ENCODE results near the gene FHIT.
"Not testable (repeated sequence)": the region's sequence is repeated elsewhere in the genome, so short reads cannot be mapped to it uniquely, and the experiment has no call there.

The FHIT gene

DNA sequence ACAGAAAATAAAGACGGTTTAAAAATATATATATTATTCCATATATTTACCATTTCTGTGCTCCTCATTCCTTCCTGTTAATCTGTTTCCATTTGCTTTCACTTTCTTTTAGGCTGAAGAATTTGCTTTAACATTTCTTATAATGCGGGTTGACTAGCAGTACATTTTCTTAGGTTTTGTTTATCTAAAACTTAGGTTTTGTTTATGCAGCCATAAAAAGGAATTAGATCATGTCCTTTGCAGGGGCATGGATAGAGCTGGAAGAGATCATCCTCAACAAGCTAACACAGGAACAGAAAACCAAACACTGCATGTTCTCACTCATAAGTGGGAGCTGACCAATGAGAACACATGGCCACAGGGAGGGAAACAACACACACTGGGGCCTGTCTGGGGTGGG is 578.1 kb downstream of the FHIT start:
- no peak for DNase-seq

DNA sequence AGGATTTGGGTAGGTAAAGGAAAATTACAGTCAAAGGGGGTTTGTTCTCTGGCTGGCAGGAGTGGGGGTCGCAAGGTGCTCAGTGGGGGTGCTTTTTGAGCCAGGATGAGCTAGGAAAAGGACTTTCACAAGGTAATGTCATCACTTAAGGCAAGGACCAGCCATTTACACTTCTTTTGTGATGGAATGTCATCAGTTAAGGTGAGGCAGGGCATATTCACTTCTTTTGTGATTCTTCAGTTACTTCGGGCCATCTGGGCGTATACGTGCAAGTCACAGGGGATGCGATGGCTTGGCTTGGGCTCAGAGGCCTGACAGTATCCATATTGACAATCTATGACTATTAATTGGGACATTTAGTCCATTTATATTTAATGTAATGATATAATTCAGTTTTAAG is 578.9 kb downstream of the FHIT start:
- DNase-seq: not testable (repeated sequence)

DNA sequence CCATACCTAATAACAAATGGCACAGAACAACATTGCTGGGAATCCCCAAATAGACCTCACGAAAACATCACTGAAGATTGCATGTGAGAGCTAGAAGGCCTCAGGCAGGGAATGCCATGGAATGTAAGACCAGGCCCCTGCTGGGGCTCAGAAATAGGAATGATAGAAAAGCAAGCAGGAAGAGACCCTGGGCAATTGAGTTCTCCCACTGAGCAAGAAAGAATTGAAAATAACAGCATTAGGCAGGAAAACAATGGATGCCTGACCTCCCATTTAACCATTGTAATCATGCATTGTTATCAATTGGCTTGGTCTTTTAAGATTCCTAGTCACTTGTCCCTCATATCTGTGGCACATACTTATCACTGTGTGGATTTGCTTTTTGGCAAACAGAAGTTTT is 581.6 kb downstream of the FHIT start:
- no peak for DNase-seq

DNA sequence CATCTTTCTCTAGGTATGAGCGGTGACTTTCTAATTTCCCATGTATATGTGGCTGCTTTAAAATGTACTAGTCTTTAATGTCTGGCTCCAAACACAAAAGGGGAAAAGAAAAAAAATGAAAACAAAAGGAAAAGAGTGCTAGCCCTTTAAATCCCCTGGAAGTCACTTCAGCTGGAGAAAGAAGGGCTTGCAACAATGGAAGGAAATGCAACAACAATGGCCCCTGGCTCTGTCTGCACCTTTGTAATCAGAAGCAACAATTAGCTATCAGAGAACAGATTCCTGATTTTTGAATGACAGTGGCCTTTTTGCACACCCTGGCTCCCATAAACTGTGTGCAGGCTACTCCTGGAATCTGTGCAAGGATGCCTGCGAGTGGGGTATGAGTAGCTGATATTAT is 591.2 kb downstream of the FHIT start:
- no peak for DNase-seq

DNA sequence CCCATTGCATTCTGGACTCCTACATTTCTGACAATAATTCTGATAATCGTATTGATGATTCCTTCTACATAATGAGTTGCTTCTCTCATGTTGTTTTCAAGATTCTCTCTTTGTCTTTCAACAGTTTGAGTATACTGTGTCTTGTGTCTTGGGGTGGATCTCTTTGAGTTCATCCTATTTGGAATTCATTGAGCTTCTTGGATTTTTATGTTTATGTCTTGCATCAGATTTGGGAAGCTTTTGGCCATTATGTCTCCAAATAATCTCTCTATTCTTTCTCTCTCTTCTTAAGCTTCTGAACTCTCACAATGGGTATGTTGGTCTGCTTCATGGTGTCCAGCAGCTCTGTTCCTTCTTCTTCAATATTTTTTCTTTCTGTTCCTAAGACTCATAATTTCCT is 592.2 kb downstream of the FHIT start:
- DNase-seq: no peak

DNA sequence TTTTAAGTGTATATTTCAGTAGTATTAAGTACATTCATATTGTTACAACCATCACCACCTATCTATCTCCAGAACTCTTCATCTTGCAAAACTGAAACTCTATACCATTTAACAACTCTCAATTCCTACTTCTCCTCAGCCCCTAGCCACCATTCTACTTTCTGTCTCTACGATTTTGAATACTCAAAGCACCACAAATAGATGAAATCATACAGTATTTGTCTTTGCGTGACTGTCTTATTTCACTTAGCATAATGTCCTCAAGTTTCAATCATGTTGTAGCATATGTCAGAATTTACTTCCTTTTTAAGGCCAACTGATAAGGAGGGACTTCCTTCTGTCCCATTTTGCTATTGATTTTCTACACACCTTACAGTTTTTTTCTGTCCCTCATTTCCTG is 593.3 kb downstream of the FHIT start:
- no peak for DNase-seq

DNA sequence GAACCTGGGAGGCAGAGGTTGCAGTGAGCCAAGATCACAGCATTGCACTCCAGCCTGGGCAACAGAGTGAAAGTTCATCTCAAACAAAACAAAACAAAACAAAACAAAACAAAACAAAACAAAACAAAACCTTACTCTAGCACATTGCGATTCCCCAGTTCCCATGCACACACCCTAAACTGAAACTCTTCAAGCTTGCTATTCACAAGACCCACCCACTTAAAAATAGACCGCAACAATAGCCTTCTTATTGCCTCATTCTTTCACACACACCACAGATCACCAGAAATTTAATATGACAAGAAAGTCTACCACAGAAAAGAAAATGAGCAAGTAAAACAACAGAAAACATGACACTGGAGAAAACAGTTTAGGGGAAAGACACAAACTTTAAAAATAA is 598.4 kb downstream of the FHIT start:
- no peak for DNase-seq

DNA sequence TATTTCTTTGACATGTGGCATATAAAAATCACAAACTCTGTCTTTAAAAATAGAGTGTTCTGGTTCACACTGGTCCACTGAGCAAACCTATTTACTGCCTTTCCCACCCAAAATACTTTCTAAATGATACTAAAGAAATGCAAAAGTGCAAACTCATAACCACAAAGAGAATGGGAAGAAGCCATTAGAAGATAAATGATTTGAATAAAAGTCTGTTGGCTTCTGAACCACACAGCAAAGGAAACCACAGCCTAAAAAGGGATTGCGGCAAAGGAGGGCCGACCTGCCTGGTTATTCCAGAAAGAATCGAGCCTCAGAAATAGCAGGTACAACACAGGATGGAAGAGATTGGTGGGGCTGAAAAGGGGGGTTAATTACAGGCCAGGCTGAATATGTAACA is 599.5 kb downstream of the FHIT start:
- DNase-seq: no peak

DNA sequence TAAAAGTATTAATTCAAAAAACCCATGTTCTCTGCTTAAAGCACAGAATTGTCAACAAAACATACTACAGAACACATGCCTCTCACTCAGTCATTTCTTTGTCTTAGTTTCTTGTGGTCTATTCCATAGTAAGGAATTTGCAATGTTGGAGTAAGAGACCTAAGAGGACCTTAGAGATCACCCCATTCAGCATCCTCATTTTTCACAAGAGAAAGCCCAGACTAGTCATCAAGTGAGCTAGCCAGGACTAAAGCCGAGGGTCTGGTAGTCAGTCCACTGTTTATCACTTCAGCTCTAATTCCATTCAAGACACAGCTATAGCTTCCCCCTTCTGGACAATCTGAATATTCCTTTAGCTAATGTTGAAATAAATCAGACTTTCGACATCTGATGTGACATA is 601.1 kb downstream of the FHIT start:
- DNase-seq: no peak

DNA sequence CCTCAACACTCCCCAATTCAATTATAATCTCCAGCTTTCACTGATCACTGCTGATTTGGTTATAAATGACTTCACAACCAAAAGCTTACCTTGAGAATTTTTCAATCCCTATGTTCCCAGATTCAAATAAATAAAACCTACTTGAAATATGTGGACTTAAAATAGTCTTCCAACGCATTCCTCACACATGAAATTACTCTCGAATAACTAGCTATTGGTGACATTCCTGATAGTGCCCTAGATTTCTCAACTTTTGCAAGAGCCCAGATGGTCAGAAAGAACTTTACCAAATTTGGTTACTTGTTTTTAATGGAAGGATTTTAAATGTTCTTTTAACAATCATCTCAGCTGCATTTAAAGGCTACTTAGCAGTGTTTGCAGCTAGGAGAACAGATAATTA is 605.5 kb downstream of the FHIT start:
- no peak for DNase-seq

DNA sequence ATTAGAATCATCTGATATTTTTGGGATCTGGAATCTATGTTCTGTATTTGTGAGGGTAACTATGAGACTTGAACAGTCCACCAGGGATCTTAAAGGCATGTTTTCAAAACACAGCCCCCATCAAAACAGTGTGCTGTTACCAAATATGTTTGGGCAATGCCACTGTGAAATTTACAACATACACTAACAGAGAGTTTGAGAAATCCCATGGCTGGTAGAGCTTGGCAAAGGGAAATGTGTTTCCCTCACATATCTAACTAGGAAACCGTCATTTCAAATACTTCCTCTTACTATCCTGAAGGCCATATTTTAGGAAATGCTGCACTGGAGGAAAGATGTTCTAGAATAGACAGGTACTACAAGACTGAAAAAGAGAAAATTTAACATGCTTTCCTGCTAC is 607.4 kb downstream of the FHIT start:
- no peak for DNase-seq

DNA sequence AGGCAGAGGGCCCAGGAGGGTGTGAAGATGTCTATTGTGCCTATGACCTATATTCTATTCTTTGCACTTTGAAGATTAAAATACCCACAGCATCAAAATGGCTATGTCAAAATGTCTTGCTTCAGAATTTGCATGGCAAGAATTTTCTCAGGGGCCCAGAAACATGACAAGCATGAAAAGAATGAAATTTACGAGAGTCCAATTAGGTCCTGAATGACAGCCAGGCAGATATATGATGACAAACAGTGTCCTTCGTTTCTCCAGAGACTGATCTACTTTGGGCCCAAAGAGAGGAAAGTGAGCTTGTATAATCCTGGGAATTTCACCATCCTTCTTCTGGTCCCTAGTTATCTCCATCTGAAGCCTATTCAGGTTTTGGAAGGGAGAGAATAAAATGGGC is 609.9 kb downstream of the FHIT start:
- no peak for DNase-seq

DNA sequence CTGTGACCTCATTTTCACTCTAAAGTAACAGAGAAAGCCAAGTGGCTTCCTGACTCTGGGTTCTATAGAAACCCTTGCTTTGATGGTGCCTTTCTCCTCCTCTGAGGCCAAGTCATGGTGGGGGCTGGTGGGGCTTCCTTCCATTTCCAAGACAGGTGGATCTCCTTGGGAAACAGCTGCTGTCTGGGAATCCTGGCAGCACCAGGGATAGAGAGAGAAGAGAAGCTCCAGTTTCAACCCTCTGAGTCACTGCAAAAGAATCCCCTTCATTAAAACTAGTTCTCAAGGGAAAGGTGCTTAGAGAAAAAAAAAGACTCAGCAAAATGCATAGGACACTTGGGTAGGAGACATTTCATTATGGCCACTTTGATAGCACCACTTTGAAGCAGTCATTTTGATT is 614.4 kb downstream of the FHIT start:
- no peak for DNase-seq

DNA sequence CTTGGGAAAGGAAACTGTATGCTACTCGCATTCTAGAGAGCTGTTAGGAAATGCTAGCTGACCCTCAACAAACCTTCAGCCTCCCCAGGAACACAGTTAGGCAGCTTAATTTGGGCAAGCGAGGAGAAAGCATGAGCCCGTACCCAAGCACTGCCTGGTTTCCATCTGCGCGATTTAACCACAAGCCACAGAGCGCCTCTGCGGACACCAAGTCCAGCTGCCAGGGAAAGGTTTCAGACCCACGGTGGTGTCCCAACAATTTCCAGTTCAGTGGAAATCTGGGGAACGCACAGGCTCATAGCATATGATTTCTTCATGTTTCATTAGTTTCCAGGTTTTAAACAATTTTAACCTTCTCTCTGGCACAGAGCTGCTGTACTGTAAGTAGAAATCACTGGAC is 617.6 kb downstream of the FHIT start:
- DNase-seq: no peak

DNA sequence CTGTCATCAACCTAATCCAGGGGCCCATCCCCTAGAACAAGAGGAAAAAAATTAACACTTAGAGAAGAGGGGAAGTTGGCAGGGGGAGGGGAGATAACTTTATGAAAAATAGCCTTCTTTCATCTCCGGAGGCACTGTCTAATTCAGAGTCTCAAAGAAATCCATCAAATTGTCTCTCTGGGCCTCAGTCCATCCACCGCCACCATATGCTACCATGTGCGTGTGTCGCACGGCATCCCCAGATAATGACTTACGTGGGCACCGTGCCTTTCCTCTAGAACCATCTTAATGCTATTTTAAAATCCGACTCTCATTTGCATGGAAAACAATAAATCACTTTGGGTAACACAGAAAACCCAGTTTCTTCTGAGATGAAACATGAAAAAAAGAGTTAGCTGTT is 619.7 kb downstream of the FHIT start:
- no peak for DNase-seq

DNA sequence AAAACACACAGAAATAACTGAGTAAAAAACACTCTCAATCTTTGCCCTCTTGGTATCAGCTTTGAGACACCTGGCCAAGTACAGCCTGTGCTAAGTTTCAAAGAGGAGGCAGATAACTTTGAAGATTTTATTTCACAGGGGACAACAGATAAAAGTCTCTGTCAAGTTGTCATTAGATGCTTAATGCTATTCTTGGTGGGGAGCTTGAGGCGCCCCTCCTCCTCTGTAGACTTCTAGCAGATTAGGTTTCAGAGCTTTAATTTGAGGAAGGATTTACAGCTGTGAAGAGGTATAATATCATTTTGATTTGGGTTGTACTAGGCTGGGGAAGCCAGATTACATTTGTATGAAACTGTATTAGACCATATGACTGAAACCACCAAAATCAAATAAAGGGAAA is 620.3 kb downstream of the FHIT start:
- DNase-seq: no peak

DNA sequence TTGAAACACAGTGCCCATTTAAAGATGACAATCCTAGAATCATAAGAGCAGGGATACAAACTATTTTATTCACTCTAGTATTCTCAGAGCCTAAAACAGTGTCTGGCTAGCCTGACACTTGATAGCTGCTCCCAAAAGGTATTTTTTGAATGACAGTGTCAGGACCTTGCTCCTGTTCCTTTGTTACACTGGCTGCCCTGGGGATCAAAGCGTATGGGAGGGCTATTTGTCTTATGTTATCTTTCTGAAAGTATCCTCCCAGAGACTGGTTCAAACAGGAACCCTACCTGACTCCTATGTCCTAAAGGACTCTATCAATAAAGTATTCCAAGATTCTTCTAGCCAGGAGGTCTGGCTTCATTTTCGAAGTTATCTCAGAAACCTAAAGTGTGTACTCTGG is 621.4 kb downstream of the FHIT start:
- DNase-seq: no peak

DNA sequence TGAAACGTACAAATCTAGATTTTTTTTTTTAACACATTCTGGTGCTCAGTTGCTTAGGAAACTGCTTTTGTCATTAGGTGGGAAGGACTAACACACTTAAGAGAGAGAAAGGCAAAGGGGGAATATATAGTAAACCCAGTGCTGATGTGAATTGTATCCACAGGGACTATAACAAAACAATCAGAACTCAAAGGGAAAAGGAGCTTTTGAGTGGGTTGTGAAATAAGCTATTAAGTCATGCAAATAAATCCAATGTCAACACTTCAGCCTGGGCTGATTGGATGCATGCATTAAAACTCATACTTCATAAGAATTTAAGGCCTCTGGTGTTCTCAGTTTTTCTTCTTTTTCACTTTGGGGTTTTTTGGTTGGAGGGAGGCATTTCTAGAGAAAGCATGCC is 628.9 kb downstream of the FHIT start:
- DNase-seq: no peak

DNA sequence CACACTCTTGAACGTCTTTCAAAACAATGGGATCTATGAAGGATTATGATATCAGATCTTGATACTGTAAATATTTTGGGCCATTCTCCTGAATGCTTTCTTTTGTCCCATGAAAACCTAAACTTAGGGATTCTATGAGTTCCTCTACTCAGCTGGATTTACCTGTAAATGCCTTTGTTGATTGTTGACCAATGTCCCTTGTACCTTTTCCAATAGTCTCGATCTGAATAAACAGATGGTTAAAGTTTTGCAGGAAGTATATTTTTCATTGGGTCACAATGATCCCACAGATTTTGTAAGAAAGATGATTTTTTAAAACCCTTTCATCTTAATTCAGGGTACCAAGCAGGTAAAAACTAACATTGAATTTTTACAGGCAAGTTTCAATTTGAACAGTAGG is 634.1 kb downstream of the FHIT start:
- DNase-seq: no peak

DNA sequence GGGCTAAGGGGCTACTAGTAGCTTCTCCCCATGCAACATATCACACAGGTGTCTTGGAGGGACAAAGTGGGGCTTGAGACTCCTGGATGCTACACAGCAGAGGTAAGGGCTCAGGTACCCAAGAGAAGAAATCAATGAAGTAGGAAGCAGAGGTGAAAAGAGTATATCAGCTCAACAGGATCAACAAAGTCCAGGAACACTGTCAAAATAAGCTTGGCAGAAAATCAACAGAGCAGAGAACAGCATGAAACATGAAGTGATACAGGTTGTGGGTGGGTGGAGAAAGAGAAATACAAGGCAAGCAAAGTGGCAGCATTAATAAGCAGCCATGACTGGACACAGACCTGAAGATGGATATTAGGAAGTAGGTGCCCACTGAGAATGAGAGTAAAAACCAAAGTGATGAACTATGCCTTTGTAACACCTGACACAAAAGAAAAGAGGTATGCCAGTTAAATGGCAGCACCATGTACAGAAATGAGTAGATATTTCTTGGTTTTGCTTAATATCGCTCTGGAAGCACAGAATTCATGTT is 637.4 kb downstream of the FHIT start:
- no peak for DNase-seq

DNA sequence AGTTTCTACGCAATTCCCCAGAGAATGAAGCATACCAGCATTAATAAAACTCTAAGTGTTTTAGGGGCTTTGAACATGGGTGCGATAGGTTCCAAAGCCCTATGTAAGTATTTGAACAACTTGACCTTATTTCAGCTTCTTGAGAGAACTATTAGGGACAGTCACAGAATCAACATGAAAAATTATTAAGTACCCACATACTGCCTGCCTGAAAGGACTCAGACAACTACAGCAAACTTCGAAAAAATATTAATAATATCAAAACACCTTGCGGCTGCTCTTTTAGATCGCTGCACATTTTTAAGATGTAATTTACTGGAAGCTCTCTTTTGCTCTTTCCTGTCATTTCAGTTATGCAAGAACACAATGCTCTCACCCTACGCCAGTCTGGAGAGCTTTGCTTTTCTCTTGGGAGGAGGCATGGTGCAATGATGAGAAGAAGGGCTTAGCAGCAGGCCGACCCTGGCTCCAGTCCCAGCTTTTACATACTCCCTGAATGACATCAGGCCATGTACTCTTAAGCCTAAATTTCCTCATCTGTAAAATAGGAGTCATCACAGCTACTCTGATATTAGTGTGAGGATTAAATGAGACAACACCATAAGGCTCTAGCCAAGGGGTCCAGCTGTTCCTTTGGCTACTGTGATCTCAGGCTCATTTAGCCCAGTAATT is 640.7 kb downstream of the FHIT start:
- DNase-seq: no peak

DNA sequence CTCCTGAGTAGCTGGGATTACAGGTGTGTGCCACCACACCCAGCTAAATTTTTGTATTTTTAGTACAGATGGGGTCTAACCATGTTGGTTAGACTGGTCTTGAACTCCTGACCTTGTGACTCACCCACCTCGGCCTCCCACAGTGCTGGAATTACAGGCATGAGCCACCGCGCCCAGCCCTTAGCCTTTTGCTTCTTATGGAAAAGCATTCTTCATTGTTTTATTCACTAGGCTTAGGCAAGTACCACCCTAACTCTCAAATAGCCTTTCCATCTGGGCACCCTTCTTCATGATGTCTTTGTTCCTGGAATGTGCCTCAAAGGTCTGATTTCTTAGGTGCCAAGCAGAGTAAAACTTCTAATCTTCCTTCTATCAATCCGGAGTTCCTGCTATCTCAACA is 641.8 kb downstream of the FHIT start:
- no peak for DNase-seq

DNA sequence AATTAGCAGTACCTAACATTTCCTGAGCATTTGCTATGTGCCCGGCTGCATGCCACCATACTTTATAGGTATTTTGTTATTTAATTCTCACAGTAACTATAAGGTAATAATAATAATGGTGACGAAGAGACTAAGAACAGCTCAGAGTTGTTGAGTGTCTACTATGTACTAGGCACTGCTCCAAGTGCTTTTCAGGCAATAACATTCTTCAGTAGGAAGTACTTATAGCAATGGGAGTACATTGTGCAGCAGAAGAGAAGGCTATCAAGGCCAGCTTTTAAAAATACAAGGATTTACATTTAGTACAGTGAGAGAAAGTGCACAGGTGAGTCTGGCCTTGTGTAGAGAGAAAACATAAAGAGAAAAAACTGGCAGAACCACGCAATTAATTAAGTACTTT is 647.4 kb downstream of the FHIT start:
- DNase-seq: no peak

DNA sequence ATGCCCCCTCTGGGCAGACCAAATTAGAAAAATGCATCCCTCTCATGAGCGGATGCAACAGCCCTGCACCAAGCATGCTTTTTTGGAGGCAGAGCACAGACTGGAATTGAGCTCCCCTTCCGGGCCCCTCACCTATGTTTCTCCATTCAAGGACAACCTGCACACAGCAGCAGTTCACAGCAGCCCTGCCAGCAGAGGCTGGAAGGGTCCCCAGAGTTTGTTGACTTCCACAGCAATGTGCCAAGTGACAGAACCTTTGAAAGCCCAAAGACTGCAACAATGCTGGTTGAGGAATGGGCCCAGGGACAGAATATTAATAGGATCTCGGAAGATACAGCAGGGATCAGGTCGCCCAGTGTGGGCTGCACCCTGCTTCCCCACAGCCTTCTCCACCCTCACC is 650.4 kb downstream of the FHIT start:
- DNase-seq: no peak

DNA sequence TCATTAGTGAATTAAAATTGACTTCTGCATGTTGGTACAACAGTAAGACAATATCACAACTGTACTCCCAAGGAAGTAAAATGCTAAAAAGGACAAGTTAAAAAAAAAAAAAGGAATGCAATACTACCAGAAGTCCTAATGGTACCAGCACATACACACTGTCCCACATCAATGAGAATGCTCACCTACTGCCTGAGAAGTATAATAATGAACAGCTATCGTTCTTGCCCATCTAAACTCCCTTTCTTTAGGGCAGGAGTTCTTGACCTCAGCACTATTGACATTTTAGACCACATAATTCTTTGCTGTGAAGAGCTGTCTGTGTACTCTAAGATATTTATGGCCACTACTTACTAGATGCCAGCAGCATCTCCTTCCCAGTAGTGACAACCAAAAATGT is 651.7 kb downstream of the FHIT start:
- no peak for DNase-seq

DNA sequence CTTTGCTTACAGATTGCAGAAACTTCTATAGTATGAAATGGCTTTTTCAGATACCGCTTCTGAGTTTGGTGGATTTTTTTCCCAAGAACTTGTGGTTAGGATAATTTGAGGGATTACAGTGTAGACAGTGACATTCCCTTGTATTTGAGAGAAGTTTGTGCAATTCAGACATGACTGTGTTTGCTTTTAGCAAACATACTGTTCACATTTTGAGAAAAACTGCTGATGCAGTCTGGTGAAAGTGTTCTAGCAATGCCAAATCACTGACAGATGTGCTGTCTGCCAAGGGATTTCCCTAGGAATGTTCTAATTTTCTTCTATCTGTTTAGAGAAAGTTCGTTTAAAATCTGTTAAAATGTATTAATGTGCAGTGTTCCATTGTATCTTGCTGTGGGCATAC is 652.6 kb downstream of the FHIT start:
- no peak for DNase-seq

Measured in NCI-H2081 treated with DMSO at 0.1 percent for 48 hours (cell line).